Duodenal mucosa (tissue), 2 donors: Measurements from ENCODE around the gene RABL2A.
"Not testable (repeated sequence)": the region's sequence is repeated elsewhere in the genome, so short reads cannot be mapped to it uniquely, and the experiment has no call there.

Source experiments
- H3K27ac ChIP-seq: one replicate; pipeline ENCODE4 v1.7.0; 2013; ENCODE audit warnings: low read depth, low read length
- H3K27me3 ChIP-seq, 2 donors: one replicate each; pipeline ENCODE4 v1.7.0; 2013; ENCODE audit warnings: low read length in 2 of 2, control low read depth in 1 of 2; ENCODE audit not compliant: insufficient read depth in 2 of 2, control insufficient read depth in 1 of 2
- H3K36me3 ChIP-seq, 2 donors: one replicate each; pipeline ENCODE4 v1.7.0; 2013; ENCODE audit warnings: low read length in 2 of 2, control low read depth in 1 of 2; ENCODE audit not compliant: insufficient read depth in 2 of 2, control insufficient read depth in 1 of 2
- H3K4me1 ChIP-seq, 2 donors: one replicate each; pipeline ENCODE4 v1.7.0; 2013; ENCODE audit warnings: low read length in 2 of 2, control low read depth in 1 of 2; ENCODE audit not compliant: insufficient read depth in 2 of 2, control insufficient read depth in 1 of 2
- H3K4me3 ChIP-seq, 2 donors: one replicate each; pipeline ENCODE4 v1.7.0; 2013; ENCODE audit warnings: low read length in 2 of 2, low read depth in 1 of 2
- H3K9ac ChIP-seq, 2 donors: one replicate each; pipeline ENCODE4 v1.7.0; 2013; ENCODE audit warnings: low read length in 2 of 2, low read depth in 1 of 2
- H3K9me3 ChIP-seq, 2 donors: one replicate each; pipeline ENCODE4 v1.7.0; 2013; ENCODE audit warnings: low read length in 2 of 2, control low read depth in 1 of 2; ENCODE audit not compliant: control insufficient read depth in 1 of 2

The RABL2A gene

DNA sequence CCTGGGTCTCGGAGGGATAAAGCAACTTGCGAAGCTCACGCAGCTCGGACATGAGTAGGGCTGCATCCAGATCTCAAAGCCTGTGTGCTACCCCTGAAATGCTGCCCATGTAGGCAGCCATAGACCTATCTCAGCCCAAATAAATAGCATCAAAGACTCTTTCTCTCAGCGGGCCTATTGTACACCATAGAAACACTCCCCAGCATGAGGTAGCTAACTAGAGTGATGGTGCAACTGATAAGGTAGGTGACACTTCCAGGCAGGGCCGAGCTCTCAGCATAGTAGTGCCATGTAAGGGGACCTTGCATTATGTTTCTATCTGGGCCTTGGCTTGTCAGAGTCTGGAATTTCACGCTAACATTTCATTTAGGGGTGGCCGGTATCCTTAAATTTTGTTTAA is 52.4 kb downstream of the RABL2A start:
- H3K36me3 ChIP-seq = no peaks in the 10 kb centered on the region
- no peaks in the 10 kb centered on the region for H3K9me3 ChIP-seq

DNA sequence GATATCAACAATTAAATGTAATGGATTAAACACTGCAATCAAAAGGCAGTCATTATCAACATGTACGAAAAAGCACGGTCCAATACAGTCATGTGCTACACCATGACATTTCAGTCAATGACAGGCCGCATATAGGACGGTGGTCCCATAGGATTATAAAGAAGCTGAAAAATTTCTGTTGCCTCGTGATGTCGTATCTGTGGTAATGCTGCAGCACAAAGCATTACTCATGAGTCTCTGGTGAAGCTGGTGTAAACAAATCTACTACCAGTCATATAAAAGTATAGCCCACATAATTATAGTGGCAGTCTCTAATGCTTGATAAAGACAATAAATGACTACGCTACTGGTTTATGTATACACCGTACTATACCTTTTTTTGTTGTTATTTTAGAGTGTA is 58.4 kb downstream of the RABL2A start:
- Histone ChIP-seq H3K27me3 (no peaks in the 10 kb centered on the region), H3K36me3 (no peaks in the 10 kb centered on the region), H3K4me1 (no peaks in the 10 kb centered on the region), H3K27ac (no peak overlapping the region), H3K9me3 (no peaks in the 10 kb centered on the region), H3K4me3 (no peak overlapping the region), H3K9ac (no peak overlapping the region)

More for the DNA sequence above, 52.4 kb downstream of the RABL2A start:
- no peak overlapping the region for H3K4me3 ChIP-seq
- H3K4me1 ChIP-seq = no peaks in the 10 kb centered on the region
- H3K27me3 ChIP-seq = no peaks in the 10 kb centered on the region
- H3K9ac ChIP-seq = no peak overlapping the region
- no peak overlapping the region for H3K27ac ChIP-seq

DNA sequence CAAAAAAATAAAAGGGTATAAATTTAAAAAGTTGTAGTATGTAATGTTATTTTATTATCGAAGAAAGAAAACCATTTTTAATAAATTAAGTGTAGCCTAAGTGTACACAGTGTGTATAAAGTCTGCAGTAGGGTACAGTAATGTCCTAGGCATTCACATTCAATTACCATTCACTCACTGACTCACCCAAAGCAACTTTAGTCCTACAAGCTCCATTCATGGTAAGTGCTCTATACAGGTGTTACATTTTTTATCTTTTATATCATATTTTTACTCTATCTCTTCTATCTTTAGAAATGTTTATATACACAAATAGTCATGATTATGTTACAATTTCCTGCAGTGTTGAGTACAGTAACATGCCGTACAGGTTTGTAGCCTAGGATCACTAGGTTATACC is 59.5 kb downstream of the RABL2A start:
- Histone ChIP-seq H3K27ac (no peak overlapping the region), H3K4me3 (no peak overlapping the region), H3K4me1 (no peaks in the 10 kb centered on the region), H3K27me3 (no peaks in the 10 kb centered on the region), H3K9me3 (no peaks in the 10 kb centered on the region), H3K36me3 (no peaks in the 10 kb centered on the region), H3K9ac (no peak overlapping the region)

DNA sequence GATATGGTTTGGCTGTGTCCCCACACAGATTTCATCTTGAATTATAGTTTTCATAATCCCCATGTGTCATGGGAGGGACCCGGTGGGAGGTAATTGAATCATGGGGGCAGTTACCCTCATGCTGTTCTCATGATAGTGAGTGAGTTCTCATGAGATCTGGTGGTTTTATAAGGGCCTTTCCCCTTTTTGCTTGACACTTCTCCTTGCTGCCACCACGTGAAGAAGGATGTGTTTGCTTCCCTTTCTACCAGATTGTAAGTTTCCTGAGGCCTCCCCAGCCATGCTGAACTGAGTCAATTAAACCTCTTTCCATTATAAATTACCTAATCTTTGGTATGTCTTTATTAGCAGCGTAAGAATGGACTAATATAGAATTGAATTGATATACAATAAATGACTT is 63.8 kb downstream of the RABL2A start:
- not testable (repeated sequence) for H3K27ac ChIP-seq, H3K27me3 ChIP-seq, H3K4me3 ChIP-seq, H3K9ac ChIP-seq, H3K4me1 ChIP-seq, H3K36me3 ChIP-seq, H3K9me3 ChIP-seq
